Measurements from ENCODE around the gene SND1.

The SND1 gene

GRCh38 chr7:128093614-128094570 lies 441.9 kb downstream of the SND1 start:
- TF ChIP-seq, protein P1, sequence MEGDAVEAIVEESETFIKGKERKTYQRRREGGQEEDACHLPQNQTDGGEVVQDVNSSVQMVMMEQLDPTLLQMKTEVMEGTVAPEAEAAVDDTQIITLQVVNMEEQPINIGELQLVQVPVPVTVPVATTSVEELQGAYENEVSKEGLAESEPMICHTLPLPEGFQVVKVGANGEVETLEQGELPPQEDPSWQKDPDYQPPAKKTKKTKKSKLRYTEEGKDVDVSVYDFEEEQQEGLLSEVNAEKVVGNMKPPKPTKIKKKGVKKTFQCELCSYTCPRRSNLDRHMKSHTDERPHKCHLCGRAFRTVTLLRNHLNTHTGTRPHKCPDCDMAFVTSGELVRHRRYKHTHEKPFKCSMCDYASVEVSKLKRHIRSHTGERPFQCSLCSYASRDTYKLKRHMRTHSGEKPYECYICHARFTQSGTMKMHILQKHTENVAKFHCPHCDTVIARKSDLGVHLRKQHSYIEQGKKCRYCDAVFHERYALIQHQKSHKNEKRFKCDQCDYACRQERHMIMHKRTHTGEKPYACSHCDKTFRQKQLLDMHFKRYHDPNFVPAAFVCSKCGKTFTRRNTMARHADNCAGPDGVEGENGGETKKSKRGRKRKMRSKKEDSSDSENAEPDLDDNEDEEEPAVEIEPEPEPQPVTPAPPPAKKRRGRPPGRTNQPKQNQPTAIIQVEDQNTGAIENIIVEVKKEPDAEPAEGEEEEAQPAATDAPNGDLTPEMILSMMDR (IDR thresholded peaks at IDR 0.05; ENCODE audit: low read depth, low read length, missing control alignments) = no peak
- H3K4me3 ChIP-seq (ENCODE audit: low read depth, low read length) = no peak overlapping the region
- no peak for DNase-seq (ENCODE audit: low read depth)

- DNase-seq (ENCODE audit: low read depth) = no peak
- TF ChIP-seq, protein P1 (IDR thresholded peaks at IDR 0.05; ENCODE audit: low read depth, low read length, missing control alignments) = no peak
- no peak overlapping the region for H3K4me3 ChIP-seq (ENCODE audit: low read depth, low read length)
Observed at GRCh38 chr7:128094686-128095085, 442.7 kb downstream of the SND1 start.

GRCh38 chr7:128097211-128097731 lies 445.3 kb downstream of the SND1 start:
- TF ChIP-seq, protein P1 (IDR thresholded peaks at IDR 0.05; ENCODE audit: low read depth, low read length, missing control alignments) = no peak
- no peak for DNase-seq (ENCODE audit: low read depth)
- no peak overlapping the region for H3K4me3 ChIP-seq (ENCODE audit: low read depth, low read length)

GRCh38 chr7:128098629-128099028 lies 446.6 kb downstream of the SND1 start:
- TF ChIP-seq, protein P1 (IDR thresholded peaks at IDR 0.05; ENCODE audit: low read depth, low read length, missing control alignments) = no peak
- DNase-seq (ENCODE audit: low read depth) = no peak
- no peak overlapping the region for H3K4me3 ChIP-seq (ENCODE audit: low read depth, low read length)

DNA sequence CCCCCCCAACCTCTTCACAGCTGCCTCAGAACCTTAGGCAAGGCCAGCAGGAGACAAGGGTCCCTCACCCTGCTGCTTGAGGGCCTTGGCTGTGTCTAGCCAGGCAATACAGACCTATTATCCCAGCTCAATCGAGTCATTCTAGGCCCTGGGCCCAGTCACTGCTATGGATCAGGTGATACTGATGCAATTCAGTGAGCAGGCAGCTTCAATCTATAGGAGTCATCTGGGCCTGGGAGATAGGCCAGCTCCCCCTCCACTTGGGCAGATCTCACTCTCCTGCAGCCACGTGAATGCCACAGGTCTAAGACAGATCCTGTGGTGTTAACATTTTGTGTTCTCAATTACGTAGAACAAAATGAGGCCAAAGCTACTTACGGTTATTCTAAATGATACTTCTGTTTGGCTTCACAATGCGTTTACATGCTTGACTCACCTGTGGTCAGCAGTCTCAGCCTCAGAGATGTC lies 447.2 kb downstream of the SND1 start:
- no peak overlapping the region for H3K4me3 ChIP-seq (ENCODE audit: low read depth, low read length)
- TF ChIP-seq, protein P1 (IDR thresholded peaks at IDR 0.05; ENCODE audit: low read depth, low read length, missing control alignments) = no peak
- no peak for DNase-seq (ENCODE audit: low read depth)

DNA sequence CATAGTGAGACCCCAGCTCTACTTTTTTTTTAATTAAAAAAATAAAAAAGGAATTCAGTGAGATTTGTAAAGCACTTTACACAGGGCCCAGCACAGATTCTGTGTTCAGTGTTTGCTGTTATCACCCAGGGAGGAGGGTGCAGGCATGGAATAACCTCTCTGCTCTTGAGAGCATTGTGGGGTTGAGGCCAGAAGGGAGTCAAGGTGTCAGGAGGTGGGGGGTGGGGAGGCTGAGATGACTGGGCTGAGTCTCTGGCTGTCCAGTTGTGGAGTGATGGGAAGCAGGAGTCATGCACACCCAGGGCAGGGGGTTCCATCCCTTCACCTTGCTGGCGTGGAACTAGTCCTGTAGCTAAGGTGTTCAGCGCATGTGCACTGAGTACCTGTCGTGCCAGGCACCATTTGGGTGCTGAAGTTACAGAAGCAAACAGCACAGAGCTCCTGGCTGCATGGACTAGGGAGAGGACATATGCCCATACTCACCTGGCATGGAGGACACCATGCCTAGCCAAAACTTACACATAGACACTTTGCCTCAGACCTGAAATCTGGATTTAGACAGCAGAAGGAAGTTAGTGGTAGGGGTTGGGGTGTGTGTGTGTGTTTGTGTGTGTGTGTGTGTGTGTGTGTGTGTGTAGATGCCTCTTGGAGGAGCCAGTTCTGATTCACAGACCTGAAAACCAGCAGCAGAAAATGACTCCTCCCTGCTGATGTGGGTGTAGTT lies 448.4 kb downstream of the SND1 start:
- no peak for DNase-seq (ENCODE audit: low read depth)
- TF ChIP-seq, protein P1 (IDR thresholded peaks at IDR 0.05; ENCODE audit: low read depth, low read length, missing control alignments) = no peak
- H3K4me3 ChIP-seq (ENCODE audit: low read depth, low read length) = no peak overlapping the region

Measured in GM12864 (cell line).